Measurements from ENCODE around the gene LIMS2.

The LIMS2 gene

DNA sequence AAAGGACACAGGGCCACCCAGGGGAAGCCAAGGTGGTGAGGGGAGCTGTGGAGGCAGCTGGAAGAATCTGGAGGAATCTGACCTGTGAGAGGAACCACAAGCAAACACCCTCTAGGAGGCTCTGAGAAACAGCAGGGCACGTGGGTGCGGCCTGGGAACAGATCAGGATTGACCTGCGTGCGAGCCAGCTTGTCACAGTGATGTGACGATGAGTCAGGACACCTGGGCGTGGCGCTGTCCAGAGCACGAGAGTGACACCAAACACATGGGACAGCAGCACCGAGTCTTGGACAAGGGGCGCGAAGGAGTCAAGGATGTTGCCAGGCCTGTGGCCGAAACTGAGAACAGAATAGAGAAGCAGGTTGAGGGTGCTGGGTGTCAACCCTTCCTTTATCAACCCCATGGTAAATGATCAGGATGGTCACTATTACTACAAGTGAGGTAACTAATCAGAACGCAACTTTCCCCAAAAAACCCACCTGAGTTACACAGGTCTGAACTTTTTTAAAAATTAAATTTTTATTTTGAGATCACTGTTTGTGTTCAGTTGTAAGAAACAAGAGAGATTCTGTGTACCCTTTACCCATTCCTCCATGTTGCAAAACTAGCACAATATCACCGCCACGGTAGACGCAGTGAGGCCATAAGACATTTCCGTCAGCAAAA lies 25.3 kb upstream of the LIMS2 start:
- no peak for DNase-seq

GRCh38 chr2:127698553-127699355 lies 23.4 kb upstream of the LIMS2 start:
- DNase-seq = no peak

DNA sequence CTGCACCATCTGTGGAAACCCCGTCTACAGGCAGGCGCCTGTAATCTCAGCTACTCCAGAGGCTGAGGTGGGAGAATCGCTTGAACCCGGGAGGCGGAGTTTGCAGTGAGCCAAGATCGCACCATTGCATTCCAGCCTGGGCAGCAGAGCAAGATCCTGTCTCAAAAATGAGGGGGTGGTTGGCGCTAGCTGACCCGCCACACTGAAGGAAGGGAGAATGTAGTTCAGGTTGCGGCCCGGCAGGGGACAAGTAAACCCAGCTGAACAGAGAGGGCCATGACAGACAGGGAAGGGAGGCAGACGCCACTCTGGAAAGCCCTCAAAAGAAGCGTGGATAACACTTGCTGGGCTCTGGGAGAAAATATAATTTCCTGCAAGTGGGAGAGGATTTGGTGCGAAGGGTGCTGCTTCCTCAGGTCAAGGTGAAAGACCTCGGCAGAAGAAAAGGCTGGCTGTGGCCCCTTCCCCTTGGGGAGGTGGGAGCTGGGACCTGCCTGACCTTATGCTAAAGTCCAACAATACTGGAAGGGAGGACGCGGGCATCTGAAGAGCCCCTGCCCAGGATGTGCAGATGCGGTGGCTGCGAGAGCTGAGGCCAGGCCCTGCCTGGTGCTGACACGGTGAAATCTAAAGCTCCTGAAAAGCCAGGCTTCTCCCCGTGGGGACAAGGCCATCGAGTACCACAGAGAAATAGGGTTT lies 22.3 kb upstream of the LIMS2 start:
- DNase-seq = no peak

GRCh38 chr2:127695491-127696472 lies 20.5 kb upstream of the LIMS2 start:
- no peak for DNase-seq

- DNase-seq = no peak
Measured at GRCh38 chr2:127694986-127695385, 19.7 kb upstream of the LIMS2 start.

DNA sequence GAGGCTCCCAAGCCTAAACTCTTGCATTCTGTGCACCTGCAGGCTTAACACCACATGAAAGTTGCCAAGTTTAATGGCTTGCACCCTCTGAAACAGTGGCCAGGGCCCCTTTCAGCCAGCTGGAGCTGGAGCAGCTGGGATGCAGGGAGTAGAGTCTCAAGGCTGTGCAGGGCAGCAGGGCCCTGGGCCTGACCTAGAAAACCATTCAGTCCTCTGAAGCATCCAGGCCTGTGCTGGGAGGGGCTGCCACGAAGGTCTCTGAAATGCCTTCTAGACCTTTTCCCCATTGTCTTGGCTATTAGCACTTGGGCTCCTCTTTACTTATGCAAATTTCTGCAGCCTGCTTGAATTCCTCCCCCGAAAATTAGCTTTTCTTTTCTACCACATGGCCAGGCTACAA lies 15.4 kb upstream of the LIMS2 start:
- no peak for DNase-seq

DNA sequence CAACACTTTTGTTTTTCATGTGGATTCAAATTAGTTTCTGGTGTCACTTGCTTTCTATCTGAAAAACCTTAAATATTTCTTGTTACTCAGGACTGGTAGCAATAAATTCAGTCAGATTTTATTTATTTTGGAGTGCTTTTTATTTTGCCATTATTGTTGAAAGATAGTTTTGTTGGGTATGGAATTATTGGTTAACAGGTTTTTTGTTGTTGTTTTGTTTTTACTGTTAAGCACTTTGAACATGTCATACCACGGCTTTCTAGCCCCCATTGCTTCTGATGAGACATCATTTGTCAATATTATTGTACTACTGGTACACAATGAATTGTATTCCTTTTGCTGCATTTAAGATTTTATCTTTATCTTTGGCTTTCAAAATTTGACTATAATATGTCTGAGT lies 13.1 kb upstream of the LIMS2 start:
- DNase-seq = no peak

DNA sequence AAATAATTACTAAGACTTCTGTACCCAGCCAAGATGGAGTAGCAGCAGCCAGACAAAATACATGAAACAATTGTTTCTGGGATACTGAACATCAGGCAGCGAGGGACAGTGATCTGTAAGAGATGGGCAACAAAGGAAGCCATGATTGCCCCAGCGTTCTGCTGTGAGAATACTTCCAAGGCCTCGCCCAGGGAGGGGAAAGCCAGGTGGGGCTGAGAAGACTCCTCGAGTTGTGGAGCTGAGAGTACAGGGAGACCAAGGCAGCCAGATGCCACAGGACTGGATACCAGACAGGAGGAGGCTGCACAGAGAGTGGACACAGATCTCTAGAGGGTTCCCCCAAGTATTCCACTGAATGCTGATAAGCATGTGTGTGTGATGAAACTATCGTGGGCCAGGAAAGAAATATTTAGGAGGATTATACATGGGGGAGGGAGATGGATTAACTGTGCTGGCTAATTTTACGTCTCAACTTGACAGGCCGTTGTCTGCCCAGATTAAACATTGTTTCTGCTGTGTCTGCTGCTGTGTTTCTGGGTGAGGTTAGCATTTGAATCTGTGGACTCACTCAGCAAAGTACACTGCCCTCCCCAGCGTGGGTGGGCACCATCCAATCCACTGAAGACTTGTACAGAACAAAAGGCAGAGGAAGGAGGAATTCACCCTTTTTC lies 10.2 kb upstream of the LIMS2 start:
- DNase-seq = no peak

DNA sequence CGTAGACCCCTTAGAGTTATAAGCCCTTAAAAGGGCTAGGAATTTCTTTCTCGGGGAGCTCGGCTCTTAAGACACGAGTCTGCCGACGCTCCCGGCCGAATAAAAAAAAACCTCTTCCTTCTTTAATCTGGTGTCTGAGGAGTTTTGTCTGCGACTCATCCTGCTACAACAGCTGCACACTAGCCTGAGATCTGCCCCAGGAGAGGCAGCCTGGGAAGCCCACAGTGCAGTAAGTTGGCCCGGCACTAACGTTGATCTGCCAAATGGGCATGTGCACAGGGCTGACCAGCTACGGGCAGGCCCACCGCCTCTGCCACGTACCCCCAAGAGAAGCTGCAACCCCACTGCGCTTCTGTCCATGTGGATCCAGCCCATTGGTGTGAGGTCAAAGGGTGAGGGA lies 8.4 kb upstream of the LIMS2 start:
- no peak for DNase-seq

GRCh38 chr2:127683056-127683455 lies 7.7 kb upstream of the LIMS2 start:
- no peak for DNase-seq

DNA sequence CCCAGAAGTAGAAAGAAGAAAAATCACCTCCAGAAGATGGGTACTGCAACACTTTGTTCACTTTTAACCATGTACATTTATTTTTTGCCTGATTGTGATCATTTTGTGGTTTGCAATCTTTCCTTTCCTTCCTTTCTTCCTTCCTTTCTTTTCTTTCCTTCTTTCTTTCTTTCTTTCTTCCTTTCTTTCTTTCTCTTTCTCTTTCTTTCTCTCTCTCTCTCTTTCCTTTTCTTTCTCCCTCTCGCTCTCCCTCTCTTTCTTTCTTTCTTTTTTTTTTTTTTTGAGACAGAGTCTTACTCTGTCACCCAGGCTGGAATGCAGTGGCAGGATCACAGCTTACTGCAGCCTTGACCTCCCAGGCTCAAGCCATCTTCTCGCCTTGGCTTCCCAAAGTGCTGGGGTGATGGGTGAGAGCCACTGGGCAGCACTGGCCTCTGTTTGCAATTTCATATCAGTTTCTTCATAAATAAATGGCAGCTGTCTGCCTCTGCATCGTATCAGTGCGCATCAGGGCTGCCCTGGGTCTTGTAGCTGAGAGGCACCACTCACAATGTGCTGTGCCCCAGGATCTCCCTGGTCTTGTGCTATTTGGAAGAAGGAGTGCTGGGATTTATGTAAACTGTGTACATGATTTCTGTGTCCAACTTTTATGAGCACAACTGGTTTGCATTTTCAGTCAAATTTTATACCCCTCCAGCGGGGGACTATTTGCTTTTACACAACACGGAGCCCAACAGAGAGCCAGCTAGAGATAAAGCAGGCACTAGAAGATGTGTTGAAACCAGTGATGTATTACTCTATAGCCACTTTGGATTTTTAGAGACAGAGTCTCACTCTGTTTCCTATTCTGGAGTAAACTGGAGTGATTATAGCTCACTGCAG lies 6.9 kb upstream of the LIMS2 start:
- DNase-seq = no peak

DNA sequence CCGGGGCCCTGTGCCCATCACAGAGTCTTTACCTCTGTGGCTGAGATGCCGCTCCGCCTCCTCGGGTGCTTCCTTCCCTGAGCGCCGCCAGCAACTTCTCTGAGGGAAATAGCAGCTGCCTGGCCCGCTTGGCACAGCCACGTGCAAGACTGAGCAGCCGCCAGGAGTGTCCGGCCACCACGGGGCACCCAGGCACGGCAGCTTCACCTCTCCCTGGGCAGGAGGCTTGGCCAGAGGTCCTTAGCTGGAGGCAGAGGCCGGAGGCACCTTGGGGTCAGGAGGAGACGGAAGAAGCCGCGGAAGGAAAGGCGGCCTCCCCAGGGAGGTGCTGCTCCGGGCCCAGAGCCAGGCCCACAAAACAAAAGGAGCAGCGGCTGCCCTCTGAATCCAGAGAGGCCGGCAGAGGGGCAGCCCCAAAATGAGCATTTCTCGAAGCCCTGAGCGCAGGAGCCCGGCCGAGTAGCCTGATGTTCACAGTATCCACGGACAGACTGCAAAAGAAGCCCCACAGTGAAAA lies 6.0 kb upstream of the LIMS2 start:
- no peak for DNase-seq

DNA sequence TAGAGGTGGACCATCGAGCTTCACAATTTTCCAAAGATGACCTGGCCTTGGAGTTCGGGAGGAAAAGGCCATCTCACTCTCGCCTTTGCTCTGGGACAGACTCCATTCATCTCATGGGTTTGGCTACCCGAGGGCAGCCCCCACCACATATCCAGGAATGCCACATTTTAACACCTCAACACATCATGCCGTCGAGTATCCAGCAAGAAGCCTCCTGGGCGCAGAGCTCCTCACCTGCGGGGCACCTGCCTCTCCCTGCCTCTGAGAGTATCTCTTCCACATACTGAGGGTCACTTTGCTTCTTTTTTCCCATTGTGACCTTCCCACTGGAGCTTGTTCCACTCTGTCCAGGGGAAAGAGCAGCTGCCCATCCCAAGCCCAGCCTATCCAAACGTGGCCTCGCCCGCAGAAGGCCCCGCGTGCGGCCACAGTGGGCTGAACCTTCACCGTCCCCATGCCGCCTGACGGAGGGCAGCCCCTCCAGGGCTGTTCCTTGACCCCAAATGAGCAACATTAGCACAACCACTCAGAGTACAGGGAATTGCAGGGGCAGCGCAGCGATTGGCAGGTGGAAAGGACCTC lies 5.5 kb upstream of the LIMS2 start:
- DNase-seq = no peak

- no peak for DNase-seq
Measured at GRCh38 chr2:127679680-127680361, 4.5 kb upstream of the LIMS2 start.

DNA sequence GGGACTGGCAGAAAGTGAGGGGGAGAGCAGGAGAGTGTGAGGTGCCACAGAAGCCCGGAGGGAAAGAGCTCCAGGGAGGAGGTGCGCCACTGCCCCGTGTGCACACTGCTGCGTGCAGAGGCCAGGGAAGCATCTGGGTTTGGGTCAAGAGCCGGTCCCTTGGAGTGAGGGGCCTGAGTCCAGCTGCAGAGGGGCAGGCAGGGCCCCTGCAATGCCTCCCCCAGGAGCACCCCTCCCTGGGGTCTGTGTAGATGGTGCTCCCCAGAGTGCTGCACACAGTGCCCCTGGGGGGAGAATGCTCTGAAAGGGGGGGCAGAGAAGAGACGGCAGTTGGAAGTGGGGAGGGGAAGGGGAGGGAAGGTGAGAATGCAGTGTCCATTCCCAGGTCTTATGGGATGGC lies 3.7 kb upstream of the LIMS2 start:
- no peak for DNase-seq

DNA sequence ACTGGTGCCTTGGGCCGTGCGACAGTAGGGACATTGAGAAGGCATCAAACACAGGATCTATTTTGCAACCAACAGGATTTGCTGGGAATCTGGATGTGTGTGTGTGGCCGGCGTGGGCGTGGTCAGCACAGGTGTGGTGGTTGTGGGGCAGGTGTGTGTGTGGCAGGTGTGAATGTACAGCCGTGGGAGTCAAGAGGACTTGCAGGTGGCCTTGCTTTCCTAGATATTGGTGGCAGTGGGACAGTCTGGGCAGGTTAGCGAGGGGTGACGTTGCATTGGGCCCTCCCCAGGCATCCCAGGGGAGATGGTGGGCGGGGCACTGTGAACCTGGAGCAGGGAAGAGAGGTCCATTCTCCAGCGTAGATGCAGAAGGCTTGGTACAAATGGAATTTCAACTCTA lies 3.2 kb upstream of the LIMS2 start:
- no peak for DNase-seq

DNA sequence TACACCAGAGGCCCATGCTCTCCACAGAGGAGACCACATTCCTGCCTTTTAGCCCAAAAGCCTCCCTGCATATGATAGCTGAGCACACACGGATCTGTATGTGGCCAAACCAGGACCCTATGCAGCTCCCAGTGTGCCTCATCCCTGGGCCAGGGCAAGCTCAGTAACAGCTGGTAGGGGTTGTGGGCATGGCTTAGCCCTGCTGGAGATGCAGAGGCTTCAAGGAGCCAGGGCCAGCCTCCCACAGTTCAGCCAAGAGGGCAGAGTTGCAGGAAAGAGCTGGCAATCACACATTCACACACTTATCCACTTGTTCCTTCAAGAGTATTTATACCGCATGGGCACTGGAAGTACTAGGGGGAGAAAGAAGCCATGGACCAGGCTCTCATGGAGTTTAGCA lies 1.6 kb upstream of the LIMS2 start:
- no peak for DNase-seq

- no peak for DNase-seq
Measured at GRCh38 chr2:127674241-127675209, 805 bp downstream of the LIMS2 start.
